C4-2B (cell line): ENCODE data around the gene ICAM4.
"Not testable (repeated sequence)": the region's sequence is repeated elsewhere in the genome, so short reads cannot be mapped to it uniquely, and the experiment has no call there.

Experiments
- CTCF ChIP-seq: fragments of 450-650 bp; conservative IDR thresholded peaks from 2 replicates; pipeline ENCODE4 v1.5.1; 2017; ENCODE audit warnings: mild to moderate bottlenecking
- ZFX ChIP-seq: fragments of 450-650 bp; IDR thresholded peaks from 2 replicates; pipeline ENCODE4 v1.6.1; 2017

GRCh38 chr19:10336725-10337124, 50.0 kb downstream of the ICAM4 start:
- not testable (repeated sequence) for TF ChIP-seq CTCF, ZFX
